K562 (cell line): ENCODE measurements around the gene MCM7. TPM values are rescaled to one million over a fixed set of nuclear protein-coding genes. Genes with fewer than 3 reads are reported as not detected.

Source experiments
- E2F5 ChIP-seq: sonication (generic); formaldehyde crosslinking; IDR thresholded peaks from 2 replicates; pipeline ENCODE4 v1.8.0; 2022; ENCODE audit warnings: mild to moderate bottlenecking, missing genetic modification reagents
- ELK3 ChIP-seq: fragments of 450-650 bp; formaldehyde crosslinking; IDR thresholded peaks from 2 replicates; pipeline ENCODE4 v1.4.0; 2020; ENCODE audit warnings: mild to moderate bottlenecking
- FOXK1 ChIP-seq: sonication (generic); formaldehyde crosslinking; IDR thresholded peaks from 2 replicates; pipeline ENCODE4 v1.8.0; 2022; ENCODE audit warnings: missing genetic modification reagents, mild to moderate bottlenecking, borderline replicate concordance
- PATZ1 ChIP-seq: fragments of 250-450 bp; sonication (Bioruptor Pico); IDR thresholded peaks from 2 replicates; pipeline ENCODE4 v1.5.0; 2020; ENCODE audit warnings: mild to moderate bottlenecking, borderline replicate concordance
- SAP30 ChIP-seq: fragments of 200-600 bp; sonication (generic); IDR thresholded peaks from 2 replicates; pipeline ENCODE4 v1.6.1; 2012; ENCODE audit warnings: borderline replicate concordance, low read depth, mild to moderate bottlenecking, moderate library complexity, low read length, control low read depth, inconsistent platforms; ENCODE audit not compliant: insufficient read depth, poor library complexity, severe bottlenecking
- SIRT6 ChIP-seq: IDR thresholded peaks from one replicate; pipeline ENCODE4 v1.6.1; 2012; ENCODE audit warnings: low read depth, mild to moderate bottlenecking, control low read depth, inconsistent platforms, low read length, moderate library complexity
- TEAD4 ChIP-seq, 2 experiments: sonication (generic) in 1 of 2; formaldehyde crosslinking in 1 of 2; IDR thresholded peaks; 2 replicates each; pipeline versions ENCODE4 v1.6.1 to v1.8.0; 2012 to 2022; ENCODE audit warnings: borderline replicate concordance in 1 of 2, inconsistent platforms in 1 of 2, low read length in 1 of 2, mild to moderate bottlenecking in 1 of 2, missing genetic modification reagents in 1 of 2
- ZBTB33 ChIP-seq: sonication (generic); formaldehyde crosslinking; IDR thresholded peaks from 2 replicates; pipeline ENCODE4 v1.8.1; 2023; ENCODE audit warnings: mild to moderate bottlenecking, missing genetic modification reagents
- ZMIZ1 ChIP-seq, 2 experiments: fragments of 150-350 bp in 1 of 2; IDR thresholded peaks; 2 replicates each; pipeline ENCODE4 v1.6.1; 2012 to 2016; ENCODE audit warnings: low read depth in 2 of 2, low read length in 2 of 2, mild to moderate bottlenecking in 1 of 2, moderate library complexity in 1 of 2
- ZNF239 ChIP-seq: fragments of 250-450 bp; sonication (Bioruptor Pico); IDR thresholded peaks from 2 replicates; pipeline ENCODE4 v1.4.0; 2020; ENCODE audit warnings: mild to moderate bottlenecking
- ZNF263 ChIP-seq: sonication (generic); formaldehyde crosslinking; IDR thresholded peaks from 2 replicates; pipeline ENCODE4 v1.8.0; 2022; ENCODE audit warnings: mild to moderate bottlenecking, missing genetic modification reagents, borderline replicate concordance
- ZNF282 ChIP-seq: sonication (generic); formaldehyde crosslinking; IDR thresholded peaks from 2 replicates; pipeline ENCODE4 v1.8.1; 2023; ENCODE audit warnings: missing genetic modification reagents
- ZNF347 ChIP-seq: fragments of 450-650 bp; formaldehyde crosslinking; IDR thresholded peaks from 2 replicates; pipeline ENCODE4 v1.4.0; 2020; ENCODE audit warnings: low read depth, mild to moderate bottlenecking, moderate library complexity
- ZNF431 ChIP-seq: sonication (generic); formaldehyde crosslinking; IDR thresholded peaks from 2 replicates; pipeline ENCODE4 v1.8.0; 2022; ENCODE audit warnings: mild to moderate bottlenecking, missing genetic modification reagents
- ZNF586 ChIP-seq: fragments of 450-650 bp; formaldehyde crosslinking; conservative IDR thresholded peaks from 2 replicates; pipeline ENCODE4 v1.4.0; 2020; ENCODE audit warnings: mild to moderate bottlenecking, moderate library complexity
- polyA plus RNA-seq, 8 experiments: library from polyadenylated mRNA; depleted of rRNA in 4 of 8; stranded (reverse) in 5 of 8; unstranded in 3 of 8; fragments of >200 nt; fragmentation: Nextera tagmentation in 2 of 8; fragmentation: Illumina TruSeq in 1 of 8; extraction: Ambion mirVana in 2 of 8; extraction: Trizol in 1 of 8; gene quantifications; 2 replicates each; pipeline versions ENCODE4 v1.2.1 to v1.2.3, GENCODE V29; 2011 to 2014; ENCODE audit warnings: inconsistent platforms in 1 of 8, missing spikeins in 1 of 8
- total RNA-seq, 7 experiments: library from RNA; depleted of rRNA in 6 of 7; stranded (reverse); fragments of >200 nt in 6 of 7; fragmentation: Illumina TruSeq in 2 of 7; extraction: Trizol in 2 of 7; gene quantifications; 2 replicates each; pipeline versions ENCODE4 v1.2.1 to v1.2.3, GENCODE V29; 2011 to 2021; ENCODE audit warnings: low replicate concordance in 1 of 7

Gene MCM7
- total and polyA plus RNA-seq, 9 of the 15 experiments (the other 6 are each of a cell fraction or from before 2014, with no cell fraction given), result 329 to 856 (median 437) TPM

- TF ChIP-seq E2F5 (CRISPR knock-in tag), result peak; percentile 93
- TF ChIP-seq FOXK1 (CRISPR knock-in tag), result no peak
- no peak for TF ChIP-seq PATZ1 (CRISPR knock-in tag)
- peak in 1 of 2 experiments; percentile 35; a peak in 1 of 4 replicates for TF ChIP-seq ZMIZ1 (IDR thresholded peaks at IDR 0.05; ENCODE audit: low read depth in 2 of 2, low read length in 2 of 2)
- 0 out of 2 replicates have a peak, but pooled peaks have one; percentile 55 for TF ChIP-seq ELK3 (CRISPR knock-in tag)
- TF ChIP-seq SIRT6, result no peak
- TF ChIP-seq ZNF263 (CRISPR knock-in tag), result peak; percentile 84
- TF ChIP-seq ZBTB33 (CRISPR knock-in tag), result peak; percentile 95
- peak; percentile 63 for TF ChIP-seq ZNF239 (CRISPR knock-in tag)
- peak; percentile 97; the same call in 1 of the 2 replicates for TF ChIP-seq ZNF282 (CRISPR knock-in tag)
- peak; percentile 96 for TF ChIP-seq ZNF431 (CRISPR knock-in tag)
- TF ChIP-seq ZNF347 (CRISPR knock-in tag), result 0 out of 2 replicates have a peak, but pooled peaks have one; percentile 40
- TF ChIP-seq SAP30, result peak; percentile 34
- TF ChIP-seq ZNF586 (CRISPR knock-in tag), result no peak
- TF ChIP-seq TEAD4 (IDR thresholded peaks at IDR 0.05; ENCODE audit: low read length), result peak; percentile 53
- TF ChIP-seq TEAD4 (CRISPR knock-in tag; IDR thresholded peaks at IDR 0.05; ENCODE audit: borderline replicate concordance), result peak; percentile 98
These were observed 12.4 kb downstream of the MCM7 start, which contains the start of gene COPS6 (continued) for GRCh38 chr7:100088621-100089457.
